OCI-LY3 (cell line): Measurements from ENCODE around the gene SLC30A4.

Experiments
- H2AFZ ChIP-seq: fragments of 200-600, 300-600 bp; shearing (Covaris generic); 2 replicates; pipeline ENCODE4 v1.6.0; 2014; ENCODE audit warnings: antibody characterized with exemption, low read depth, low read length
- H3K27ac ChIP-seq: fragments of 200-600, 300-600 bp; sonication (generic); 2 replicates; pipeline ENCODE4 v1.5.1; 2014; ENCODE audit warnings: mild to moderate bottlenecking, low read length, moderate library complexity, mixed read lengths
- H3K27me3 ChIP-seq: fragments of 200-600, 300-600 bp; sonication (generic); 2 replicates; pipeline ENCODE4 v1.6.1; 2014; ENCODE audit warnings: low read depth, low read length, mixed read lengths
- H3K36me3 ChIP-seq: fragments of 200-600, 300-600 bp; sonication (generic); replicated peaks from 2 replicates; pipeline ENCODE3; 2014; ENCODE audit warnings: low read depth, low read length, mixed read lengths
- H3K4me1 ChIP-seq: fragments of 300-600, 200-600 bp; sonication (generic); 2 replicates; pipeline ENCODE4 v1.6.1; 2014; ENCODE audit warnings: low read length, mixed read lengths
- H3K4me2 ChIP-seq: fragments of 200-600, 300-600 bp; sonication (generic); 2 replicates; pipeline ENCODE4 v1.6.1; 2014; ENCODE audit warnings: low read length, mixed read lengths
- H3K4me3 ChIP-seq: fragments of 300-600, 200-600 bp; sonication (generic); 2 replicates; pipeline ENCODE4 v1.5.1; 2014; ENCODE audit warnings: antibody characterized with exemption, mild to moderate bottlenecking, low read length, moderate library complexity
- H3K79me2 ChIP-seq: fragments of 300-600, 200-600 bp; shearing (Covaris generic); 2 replicates; pipeline ENCODE4 v1.6.1; 2014; ENCODE audit warnings: mild to moderate bottlenecking, low read length, mixed read lengths
- H3K9ac ChIP-seq: fragments of 300-600, 200-600 bp; shearing (Covaris generic); 2 replicates; pipeline ENCODE4 v1.6.0; 2014; ENCODE audit warnings: mild to moderate bottlenecking, low read length, moderate library complexity
- H3K9me3 ChIP-seq: fragments of 200-600, 300-600 bp; shearing (Covaris generic); 2 replicates; pipeline ENCODE4 v1.6.1; 2014; ENCODE audit warnings: low read length, mixed read lengths; ENCODE audit not compliant: insufficient read depth
- H4K20me1 ChIP-seq: fragments of 200-600, 300-600 bp; sonication (generic); 2 replicates; pipeline ENCODE4 v1.6.1; 2016; ENCODE audit warnings: low read length, mixed read lengths; ENCODE audit not compliant: insufficient read depth
- EZH2phosphoT487 ChIP-seq: fragments of 200-600 bp; shearing (Covaris generic); IDR thresholded peaks from 2 replicates; pipeline ENCODE4 v1.6.1; 2018; ENCODE audit warnings: antibody characterized with exemption, mixed run types, low read depth
- TF ChIP-seq, protein P1 (sequence below): fragments of 200-600, 300-600 bp; sonication (generic); IDR thresholded peaks from 2 replicates; pipeline ENCODE4 v1.5.1; 2014; ENCODE audit warnings: antibody characterized with exemption, low read length, low read depth

Gene SLC30A4

DNA sequence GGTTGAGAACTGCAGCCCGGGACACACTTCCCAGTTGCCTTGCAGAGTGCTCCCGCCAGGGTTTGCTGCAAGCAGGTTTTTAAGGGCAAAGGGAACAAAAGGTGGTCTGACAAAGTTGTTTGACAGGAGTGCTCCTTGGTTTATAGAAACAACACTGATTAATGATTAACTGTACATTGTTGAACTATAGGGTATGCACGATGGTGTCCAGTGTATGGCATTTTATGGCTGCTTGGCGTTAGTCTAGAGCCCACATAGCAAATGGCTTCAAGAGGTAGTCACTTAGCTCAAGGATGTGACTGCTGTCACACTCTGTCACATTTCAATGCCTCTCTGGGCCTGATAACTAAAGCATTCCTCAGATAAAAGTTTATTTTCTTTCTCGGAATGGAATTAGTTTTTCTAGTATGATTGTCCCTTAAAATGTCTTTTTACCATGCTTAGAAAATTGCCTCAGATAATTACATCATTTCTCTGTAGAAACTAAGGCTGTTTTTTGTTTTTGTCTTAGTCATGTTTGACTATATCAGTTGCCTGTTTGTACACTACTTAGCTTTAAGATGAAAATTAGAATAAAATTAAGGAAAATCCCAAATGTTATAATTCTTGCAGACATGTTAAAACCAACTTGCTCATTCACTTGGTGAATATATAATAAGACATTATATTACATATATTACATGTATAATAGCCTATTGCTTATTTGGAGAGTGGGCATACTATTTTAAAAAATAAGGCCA is 82.9 kb downstream of the SLC30A4 start:
- H3K79me2 ChIP-seq: no peaks in the 10 kb centered on the region
- H3K27me3 ChIP-seq: no peaks in the 10 kb centered on the region
- no peak overlapping the region for H2AFZ ChIP-seq
- H3K27ac ChIP-seq: no peak overlapping the region
- H3K9me3 ChIP-seq: no peaks in the 10 kb centered on the region
- H3K36me3 ChIP-seq: no peaks in the 10 kb centered on the region
- H3K4me3 ChIP-seq: no peak overlapping the region
- TF ChIP-seq, protein P1, sequence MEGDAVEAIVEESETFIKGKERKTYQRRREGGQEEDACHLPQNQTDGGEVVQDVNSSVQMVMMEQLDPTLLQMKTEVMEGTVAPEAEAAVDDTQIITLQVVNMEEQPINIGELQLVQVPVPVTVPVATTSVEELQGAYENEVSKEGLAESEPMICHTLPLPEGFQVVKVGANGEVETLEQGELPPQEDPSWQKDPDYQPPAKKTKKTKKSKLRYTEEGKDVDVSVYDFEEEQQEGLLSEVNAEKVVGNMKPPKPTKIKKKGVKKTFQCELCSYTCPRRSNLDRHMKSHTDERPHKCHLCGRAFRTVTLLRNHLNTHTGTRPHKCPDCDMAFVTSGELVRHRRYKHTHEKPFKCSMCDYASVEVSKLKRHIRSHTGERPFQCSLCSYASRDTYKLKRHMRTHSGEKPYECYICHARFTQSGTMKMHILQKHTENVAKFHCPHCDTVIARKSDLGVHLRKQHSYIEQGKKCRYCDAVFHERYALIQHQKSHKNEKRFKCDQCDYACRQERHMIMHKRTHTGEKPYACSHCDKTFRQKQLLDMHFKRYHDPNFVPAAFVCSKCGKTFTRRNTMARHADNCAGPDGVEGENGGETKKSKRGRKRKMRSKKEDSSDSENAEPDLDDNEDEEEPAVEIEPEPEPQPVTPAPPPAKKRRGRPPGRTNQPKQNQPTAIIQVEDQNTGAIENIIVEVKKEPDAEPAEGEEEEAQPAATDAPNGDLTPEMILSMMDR: no peak
- no peak for TF ChIP-seq EZH2phosphoT487
- H3K4me2 ChIP-seq: no peak overlapping the region
- H3K4me1 ChIP-seq: no peaks in the 10 kb centered on the region
- H4K20me1 ChIP-seq: no peaks in the 10 kb centered on the region
- H3K9ac ChIP-seq: no peak overlapping the region

DNA sequence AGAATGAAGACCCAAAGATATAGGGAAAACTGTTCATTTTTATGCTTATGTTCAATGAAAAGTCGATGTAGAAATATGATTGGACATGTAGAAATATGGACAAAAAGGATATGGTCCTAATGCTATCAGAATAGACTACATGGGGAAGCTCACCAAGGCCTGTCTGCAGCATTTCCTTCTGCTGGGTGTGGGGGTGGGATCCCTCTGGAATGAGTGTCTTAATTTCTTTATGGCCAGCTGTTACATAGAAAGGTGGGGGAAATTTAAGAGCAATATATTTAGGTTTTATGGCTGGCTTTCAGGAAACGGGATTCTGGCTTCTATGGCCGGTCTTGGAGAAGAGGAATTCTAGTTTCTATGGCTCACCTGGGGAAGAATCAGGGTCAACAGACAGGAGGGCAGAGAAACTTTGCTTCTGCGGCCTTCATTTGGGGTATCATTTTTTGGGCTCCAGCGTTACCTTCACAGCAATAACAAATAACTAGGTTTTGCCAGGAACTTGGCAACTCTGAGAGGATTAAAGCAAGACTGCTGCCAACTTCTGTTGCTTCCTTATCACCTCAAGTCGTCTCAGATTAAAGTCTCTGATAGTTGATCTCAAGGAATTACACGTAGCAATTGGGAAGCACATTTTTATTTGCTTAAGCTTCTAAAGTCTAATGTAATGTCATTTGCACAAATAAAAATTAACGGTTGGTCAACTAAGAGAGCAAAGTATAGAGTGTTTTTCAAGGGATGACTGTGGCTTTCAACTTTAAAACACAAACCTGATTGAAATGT is 87.2 kb downstream of the SLC30A4 start:
- Histone ChIP-seq H3K9me3 (no peaks in the 10 kb centered on the region), H3K27ac (no peak overlapping the region), H3K79me2 (no peaks in the 10 kb centered on the region), H4K20me1 (no peaks in the 10 kb centered on the region), H3K4me1 (no peaks in the 10 kb centered on the region), H3K4me3 (no peak overlapping the region), H2AFZ (no peak overlapping the region), H3K27me3 (no peaks in the 10 kb centered on the region; the same call in 1 of the 2 replicates), H3K9ac (no peak overlapping the region), H3K36me3 (no peaks in the 10 kb centered on the region), H3K4me2 (no peak overlapping the region)
- TF ChIP-seq EZH2phosphoT487: no peak
- TF ChIP-seq, protein P1: no peak

DNA sequence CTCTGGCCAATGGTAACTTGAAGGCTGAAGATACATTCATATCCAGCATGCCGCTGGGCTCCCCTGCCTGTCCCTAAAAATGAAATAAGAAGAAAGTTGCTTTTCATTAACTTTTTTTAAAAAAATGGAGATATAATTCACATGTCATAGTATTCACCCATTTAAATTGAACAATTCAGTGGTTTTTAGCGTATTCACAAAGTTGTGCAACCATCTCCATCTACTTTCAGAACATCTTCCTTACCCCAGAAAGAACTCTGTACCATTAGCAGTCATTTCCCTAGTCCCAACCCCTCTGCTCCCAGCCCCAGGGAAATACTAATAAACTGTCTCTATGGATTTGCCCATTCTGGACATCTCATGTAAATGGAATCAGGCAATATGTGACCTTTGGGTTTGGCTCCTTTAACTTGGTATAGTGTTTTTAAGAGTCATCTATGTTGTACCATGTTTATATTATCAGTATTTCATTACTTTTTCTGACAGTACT is 88.4 kb downstream of the SLC30A4 start:
- Histone ChIP-seq H2AFZ (no peak overlapping the region), H3K27me3 (no peaks in the 10 kb centered on the region; the same call in 1 of the 2 replicates), H3K9me3 (no peaks in the 10 kb centered on the region), H3K9ac (no peak overlapping the region), H3K4me1 (no peaks in the 10 kb centered on the region), H3K36me3 (no peaks in the 10 kb centered on the region), H3K27ac (no peak overlapping the region), H3K4me3 (no peak overlapping the region), H3K4me2 (no peak overlapping the region), H3K79me2 (no peaks in the 10 kb centered on the region), H4K20me1 (no peaks in the 10 kb centered on the region)
- TF ChIP-seq, protein P1: no peak
- TF ChIP-seq EZH2phosphoT487: no peak

DNA sequence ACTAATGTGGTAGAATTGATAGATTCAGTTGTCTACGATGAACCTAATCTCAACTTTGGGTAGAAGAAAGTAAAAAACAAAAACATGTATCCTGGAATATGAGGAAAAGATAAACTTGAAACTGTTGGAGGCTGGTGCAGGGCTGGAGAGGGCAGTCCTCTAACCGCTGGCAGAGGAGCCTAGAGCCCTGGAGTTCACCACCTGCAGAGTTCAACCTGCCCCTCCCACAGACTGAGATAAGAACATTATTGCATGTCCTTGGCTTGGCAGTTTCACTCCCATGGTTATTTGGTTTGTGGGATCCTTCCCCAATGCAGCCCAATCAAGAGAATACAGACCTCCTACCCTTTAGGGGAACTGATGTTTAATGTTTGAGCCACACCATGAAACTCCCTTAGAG is 91.0 kb downstream of the SLC30A4 start:
- H3K9me3 ChIP-seq: no peaks in the 10 kb centered on the region
- no peak overlapping the region for H3K4me2 ChIP-seq
- no peaks in the 10 kb centered on the region for H3K4me1 ChIP-seq
- H2AFZ ChIP-seq: no peak overlapping the region
- no peaks in the 10 kb centered on the region for H4K20me1 ChIP-seq
- TF ChIP-seq EZH2phosphoT487: no peak
- TF ChIP-seq, protein P1: no peak
- H3K4me3 ChIP-seq: no peak overlapping the region
- H3K36me3 ChIP-seq: no peaks in the 10 kb centered on the region
- H3K9ac ChIP-seq: no peak overlapping the region
- H3K27ac ChIP-seq: no peak overlapping the region
- H3K27me3 ChIP-seq: no peaks in the 10 kb centered on the region; the same call in 1 of the 2 replicates
- H3K79me2 ChIP-seq: no peaks in the 10 kb centered on the region
